Astrocyte (in vitro differentiated cells and primary cell): ENCODE results near the gene EPHB2. TPM values are rescaled to one million over a fixed set of nuclear protein-coding genes. Genes with fewer than 3 reads are reported as not detected.
"Not testable (repeated sequence)": the region's sequence is repeated elsewhere in the genome, so short reads cannot be mapped to it uniquely, and the experiment has no call there.

ENCODE experiments used
- DNase-seq: peaks from one replicate; pipeline ENCODE4 v3.0.0-alpha.2; 2010; ENCODE audit warnings: low read depth
- FAIRE-seq: peaks from 2 replicates; lab custom pipeline; 2011; peaks lifted over from hg19 to GRCh38; lab: Jason Lieb, UNC
- H2AFZ ChIP-seq: 2 replicates; pipeline ENCODE4 v1.6.0; 2012; ENCODE audit warnings: low read depth, low read length, inconsistent platforms
- H3K27ac ChIP-seq: 2 replicates; pipeline ENCODE4 v1.5.1; 2011; ENCODE audit warnings: low read depth, low read length, inconsistent platforms
- H3K27me3 ChIP-seq: 2 replicates; pipeline ENCODE4 v1.6.0; 2011; ENCODE audit warnings: low read length, inconsistent platforms; ENCODE audit not compliant: insufficient read depth
- H3K36me3 ChIP-seq: 2 replicates; pipeline ENCODE4 v1.5.1; 2011; ENCODE audit warnings: low read length, inconsistent platforms; ENCODE audit not compliant: insufficient read depth
- H3K4me1 ChIP-seq: 2 replicates; pipeline ENCODE4 v1.5.1; 2011; ENCODE audit warnings: low read length, inconsistent platforms; ENCODE audit not compliant: insufficient read depth
- H3K4me2 ChIP-seq: 2 replicates; pipeline ENCODE4 v1.6.0; 2012; ENCODE audit warnings: low read length, inconsistent platforms
- H3K4me3 ChIP-seq: 2 replicates; pipeline ENCODE4 v1.5.1; 2011; ENCODE audit warnings: low read depth, mild to moderate bottlenecking, low read length, inconsistent platforms; ENCODE audit not compliant: insufficient read depth
- H3K79me2 ChIP-seq: 2 replicates; pipeline ENCODE4 v1.6.0; 2012; ENCODE audit warnings: mild to moderate bottlenecking, low read length, inconsistent platforms; ENCODE audit not compliant: insufficient read depth
- H3K9ac ChIP-seq: 2 replicates; pipeline ENCODE4 v1.6.0; 2012; ENCODE audit warnings: mild to moderate bottlenecking, low read length, inconsistent platforms
- H3K9me3 ChIP-seq: 2 replicates; pipeline ENCODE4 v1.5.1; 2012; ENCODE audit warnings: low read depth, mild to moderate bottlenecking, low read length, inconsistent platforms; ENCODE audit not compliant: insufficient read depth
- H4K20me1 ChIP-seq: 2 replicates; pipeline ENCODE4 v1.6.0; 2012; ENCODE audit warnings: low read length, inconsistent platforms; ENCODE audit not compliant: insufficient read depth
- H3K27ac Mint-ChIP-seq: one replicate; pipeline ENCODE4 v1.8.0; 2021; ENCODE audit warnings: mild to moderate bottlenecking, mixed read lengths; ENCODE audit not compliant: unreplicated experiment
- H3K27me3 Mint-ChIP-seq: one replicate; pipeline ENCODE4 v1.8.0; 2021; ENCODE audit warnings: low read depth, mixed read lengths; ENCODE audit not compliant: unreplicated experiment
- H3K36me3 Mint-ChIP-seq: one replicate; pipeline ENCODE4 v1.8.0; 2021; ENCODE audit warnings: low read depth, mixed read lengths; ENCODE audit not compliant: unreplicated experiment
- H3K4me1 Mint-ChIP-seq: one replicate; pipeline ENCODE4 v1.8.0; 2021; ENCODE audit warnings: low read depth, mixed read lengths; ENCODE audit not compliant: unreplicated experiment
- H3K4me3 Mint-ChIP-seq: one replicate; pipeline ENCODE4 v1.8.0; 2021; ENCODE audit warnings: mild to moderate bottlenecking, moderate library complexity, mixed read lengths; ENCODE audit not compliant: unreplicated experiment
- H3K9me3 Mint-ChIP-seq: one replicate; pipeline ENCODE4 v1.8.0; 2021; ENCODE audit warnings: mild to moderate bottlenecking, mixed read lengths; ENCODE audit not compliant: unreplicated experiment
- CTCF ChIP-seq: IDR thresholded peaks from 2 replicates; pipeline ENCODE4 v1.5.1; 2011; ENCODE audit warnings: low read depth, mild to moderate bottlenecking, inconsistent platforms, low read length, moderate library complexity; ENCODE audit not compliant: insufficient read depth
- EZH2 ChIP-seq: IDR thresholded peaks from 2 replicates; pipeline ENCODE4 v1.6.1; 2012; ENCODE audit warnings: mild to moderate bottlenecking, low read length, inconsistent platforms; ENCODE audit not compliant: insufficient read depth
- total RNA-seq: library from RNA; stranded (reverse); gene quantifications from 2 replicates; pipeline ENCODE4 v1.2.1, GENCODE V29; 2021

EPHB2 gene
- total RNA-seq, 1 donor from 2014 or later: 8.4 TPM

- Mint-ChIP-seq H3K27ac (no peak overlapping the region), H3K27me3 (peaks cover 49% of the 10 kb centered on the region), H3K9me3 (no peaks in the 10 kb centered on the region), H3K4me3 (no peak overlapping the region), H3K4me1 (no peaks in the 10 kb centered on the region), H3K36me3 (no peaks in the 10 kb centered on the region)
- Histone ChIP-seq H3K4me1 (peaks cover 16% of the 10 kb centered on the region), H4K20me1 (no peaks in the 10 kb centered on the region), H3K27ac (no peak overlapping the region), H2AFZ (no peak overlapping the region), H3K4me3 (no peak overlapping the region), H3K79me2 (no peaks in the 10 kb centered on the region), H3K36me3 (no peaks in the 10 kb centered on the region), H3K9me3 (no peaks in the 10 kb centered on the region), H3K4me2 (no peak overlapping the region), H3K9ac (no peak overlapping the region), H3K27me3 (peaks cover 24% of the 10 kb centered on the region)
- DNase-seq (peak; percentile 32), FAIRE-seq (no peak)
- peak; percentile 89 for TF ChIP-seq CTCF
- no peak for TF ChIP-seq EZH2
Observed at GRCh38 chr1:22673486-22674409, 36.9 kb upstream of the EPHB2 start.

GRCh38 chr1:22674410-22674749, 36.3 kb upstream of the EPHB2 start:
- Mint-ChIP-seq H3K4me1 (no peaks in the 10 kb centered on the region), H3K36me3 (no peaks in the 10 kb centered on the region), H3K9me3 (no peaks in the 10 kb centered on the region), H3K27ac (no peak overlapping the region), H3K27me3 (peaks cover 43% of the 10 kb centered on the region), H3K4me3 (no peak overlapping the region)
- Histone ChIP-seq H3K9me3 (no peaks in the 10 kb centered on the region), H3K9ac (no peak overlapping the region), H3K79me2 (no peaks in the 10 kb centered on the region), H3K4me2 (no peak overlapping the region), H4K20me1 (no peaks in the 10 kb centered on the region), H3K4me1 (peaks cover 16% of the 10 kb centered on the region), H3K27me3 (peaks cover 22% of the 10 kb centered on the region), H3K4me3 (no peak overlapping the region), H2AFZ (no peak overlapping the region), H3K36me3 (no peaks in the 10 kb centered on the region), H3K27ac (no peak overlapping the region)
- no peak for FAIRE-seq
- TF ChIP-seq CTCF: no peak
- no peak for TF ChIP-seq EZH2
- no peak for DNase-seq

DNA sequence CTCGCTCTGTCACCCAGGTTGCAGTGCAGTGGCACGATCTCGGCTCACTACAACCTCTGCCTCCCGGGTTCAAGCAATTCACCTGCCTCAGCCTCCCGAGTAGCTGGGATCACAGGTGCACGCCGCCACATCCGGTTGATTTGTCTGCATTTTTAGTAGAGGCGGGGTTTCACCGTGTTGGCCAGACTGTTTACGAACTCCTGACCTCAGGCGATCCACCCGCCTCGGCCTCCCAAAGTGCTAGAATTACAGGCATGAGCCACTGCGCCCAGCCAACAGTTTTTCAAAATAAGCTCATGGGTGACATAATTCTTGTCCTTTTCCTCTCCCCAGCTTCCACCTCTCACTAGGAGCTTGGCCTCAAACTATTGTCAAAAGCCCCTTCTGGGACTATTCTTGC, 34.5 kb upstream of the EPHB2 start:
- H3K4me1 Mint-ChIP-seq, H3K4me3 Mint-ChIP-seq, H3K36me3 Mint-ChIP-seq, DNase-seq, H3K79me2 ChIP-seq, H3K4me2 ChIP-seq, H3K27ac ChIP-seq, H3K4me3 ChIP-seq, H3K9me3 ChIP-seq, H3K27ac Mint-ChIP-seq, FAIRE-seq, H3K9ac ChIP-seq, H4K20me1 ChIP-seq, H3K36me3 ChIP-seq, H3K9me3 Mint-ChIP-seq: not testable (repeated sequence)
- Histone ChIP-seq H3K4me1 (peaks cover 16% of the 10 kb centered on the region), H3K27me3 (peaks cover 12% of the 10 kb centered on the region), H2AFZ (peak overlapping the region; percentile 56)
- H3K27me3 Mint-ChIP-seq: peaks cover 32% of the 10 kb centered on the region
